ENCODE measurements around the gene DTYMK. TPM values are rescaled to one million over a fixed set of nuclear protein-coding genes. Genes with fewer than 3 reads are reported as not detected.

The DTYMK gene
- total RNA-seq, 1 experiment from 2014 or later, result 88.1 TPM

GRCh38 chr2:241655516-241656189 lies 31.0 kb downstream of the DTYMK start:
- H3K9me3 Mint-ChIP-seq, result no peaks in the 10 kb centered on the region
- TF ChIP-seq HMGA2 (CRISPR knock-in tag; IDR thresholded peaks at IDR 0.05) (no peak), ERG (CRISPR knock-in tag; IDR thresholded peaks at IDR 0.05) (no peak), ZNF219 (CRISPR knock-in tag; IDR thresholded peaks at IDR 0.05; ENCODE audit: borderline replicate concordance) (no peak), TEAD4 (CRISPR knock-in tag; IDR thresholded peaks at IDR 0.05) (no peak)
- no peak for DNase-seq (ENCODE audit: low spot score)
- H3K4me3 Mint-ChIP-seq, result no peak overlapping the region
- ChIA-PET CTCF (no interaction called here), POLR2A (no interaction called here)
- H3K27me3 Mint-ChIP-seq (ENCODE audit: low read depth), result no peaks in the 10 kb centered on the region
- ATAC-seq, result no peak
- peaks cover 4% of the 10 kb centered on the region; the same call in 1 of the 2 replicates for H3K4me1 Mint-ChIP-seq
- no peak overlapping the region for H3K27ac Mint-ChIP-seq
- H3K36me3 Mint-ChIP-seq, result peaks cover 63% of the 10 kb centered on the region

GRCh38 chr2:241654551-241654950 lies 32.1 kb downstream of the DTYMK start:
- Mint-ChIP-seq H3K27ac (no peak overlapping the region), H3K9me3 (no peaks in the 10 kb centered on the region), H3K4me3 (no peak overlapping the region), H3K4me1 (peaks cover 14% of the 10 kb centered on the region), H3K36me3 (peaks cover 54% of the 10 kb centered on the region), H3K27me3 (ENCODE audit: low read depth) (no peaks in the 10 kb centered on the region)
- TF ChIP-seq ZNF121 (CRISPR knock-in tag; IDR thresholded peaks at IDR 0.05), result no peak
- no peak for TF ChIP-seq FOXK1 (CRISPR knock-in tag; IDR thresholded peaks at IDR 0.05)
- CTCF ChIA-PET, result no interaction called here
- POLR2A ChIA-PET, result no interaction called here
- DNase-seq (ENCODE audit: low spot score) (no peak), ATAC-seq (no peak)

GRCh38 chr2:241653210-241653750 lies 33.3 kb downstream of the DTYMK start:
- TF ChIP-seq ARID4B (CRISPR knock-in tag; IDR thresholded peaks at IDR 0.05; ENCODE audit: borderline replicate concordance) (no peak), GABPB1 (CRISPR knock-in tag; IDR thresholded peaks at IDR 0.05) (0 out of 2 replicates have a peak, but pooled peaks have one; percentile 17)
- H3K27ac Mint-ChIP-seq, result no peak overlapping the region
- no peaks in the 10 kb centered on the region for H3K27me3 Mint-ChIP-seq (ENCODE audit: low read depth)
- POLR2A ChIA-PET, result no interaction called here
- peaks cover 23% of the 10 kb centered on the region for H3K4me1 Mint-ChIP-seq
- H3K36me3 Mint-ChIP-seq, result peaks cover 47% of the 10 kb centered on the region
- H3K9me3 Mint-ChIP-seq, result no peaks in the 10 kb centered on the region
- no peak for ATAC-seq
- no peak for DNase-seq (ENCODE audit: low spot score)
- no peak overlapping the region for H3K4me3 Mint-ChIP-seq
- CTCF ChIA-PET, result no interaction called here

- Mint-ChIP-seq H3K9me3 (no peaks in the 10 kb centered on the region), H3K36me3 (peaks cover 47% of the 10 kb centered on the region), H3K27me3 (ENCODE audit: low read depth) (no peaks in the 10 kb centered on the region), H3K4me1 (peaks cover 23% of the 10 kb centered on the region), H3K4me3 (no peak overlapping the region), H3K27ac (no peak overlapping the region)
- DNase-seq (ENCODE audit: low spot score) (no peak), ATAC-seq (no peak)
- ChIA-PET POLR2A (no interaction called here), CTCF (no interaction called here)
- TF ChIP-seq NR2C2 (CRISPR knock-in tag; IDR thresholded peaks at IDR 0.05) (no peak), SMAD3 (CRISPR knock-in tag; IDR thresholded peaks at IDR 0.05; ENCODE audit: borderline replicate concordance) (no peak), USF1 (CRISPR knock-in tag; IDR thresholded peaks at IDR 0.05) (no peak), FOXJ3 (CRISPR knock-in tag; IDR thresholded peaks at IDR 0.05; ENCODE audit: borderline replicate concordance) (no peak), ATF6 (CRISPR knock-in tag; IDR thresholded peaks at IDR 0.05) (no peak), MXD4 (CRISPR knock-in tag; IDR thresholded peaks at IDR 0.05; ENCODE audit: borderline replicate concordance) (no peak), ZNF425 (CRISPR knock-in tag; conservative IDR thresholded peaks at IDR 0.05) (no peak), ETV6 (CRISPR knock-in tag; IDR thresholded peaks at IDR 0.05) (no peak), GABPB1 (CRISPR knock-in tag; IDR thresholded peaks at IDR 0.05) (no peak), KAT7 (CRISPR knock-in tag; IDR thresholded peaks at IDR 0.05; ENCODE audit: borderline replicate concordance) (no peak), MYBL2 (CRISPR knock-in tag; IDR thresholded peaks at IDR 0.05) (no peak)
Observed at GRCh38 chr2:241652722-241653121, 33.9 kb downstream of the DTYMK start.
